Lung microvascular endothelial cell (primary cell): ENCODE data around the gene CTNNB1. TPM values are rescaled to one million over a fixed set of nuclear protein-coding genes. Genes with fewer than 3 reads are reported as not detected.

Experiments used
- DNase-seq, 2 donors: peaks; one replicate each; pipeline versions ENCODE4 v3.0.0 to v3.0.0-alpha.2; 2010; ENCODE audit warnings: low read depth in 2 of 2
- total RNA-seq: library from RNA; depleted of rRNA; stranded (reverse); fragments of >200 nt; gene quantifications from 2 replicates; pipeline ENCODE4 v1.2.1, GENCODE V29; 2014

Gene CTNNB1
- 2,001 and 2,268 TPM in 2 replicates for total RNA-seq

GRCh38 chr3:41198950-41199865 lies at the start of gene CTNNB1:
CTNNB1 (plus strand) TSS chr3:41199505; CDS start chr3:41224069, 24,564 bp downstream.
- peak; percentile 96 to 97 for DNase-seq

GRCh38 chr3:41155834-41156233 lies 43.5 kb upstream of the CTNNB1 start:
- no peak for DNase-seq

- DNase-seq: no peak
Observed at GRCh38 chr3:41158947-41159346, 40.4 kb upstream of the CTNNB1 start.

- no peak for DNase-seq
Observed at GRCh38 chr3:41159588-41160189, 39.6 kb upstream of the CTNNB1 start.

- DNase-seq: no peak
Observed at GRCh38 chr3:41162541-41162940, 36.8 kb upstream of the CTNNB1 start.

DNA sequence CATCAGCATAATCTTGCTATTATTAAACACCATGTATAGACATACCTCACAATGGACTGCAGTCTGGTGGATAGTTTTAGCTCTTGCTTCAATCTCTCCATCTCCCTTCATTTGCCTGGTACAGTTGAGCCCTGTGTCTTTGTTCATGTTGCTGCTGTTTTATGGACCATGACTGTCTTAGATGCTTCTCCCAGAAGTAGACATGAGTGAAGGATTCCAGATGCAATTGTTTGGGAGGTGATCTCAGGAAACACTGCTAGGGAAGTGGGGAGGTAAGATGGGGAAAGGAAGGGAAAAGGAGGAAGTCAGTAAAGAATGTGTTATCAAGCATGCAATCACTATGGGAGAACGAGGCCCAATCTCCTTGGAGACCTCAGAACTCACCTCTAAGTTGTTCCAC lies 36.3 kb upstream of the CTNNB1 start:
- no peak for DNase-seq

GRCh38 chr3:41163421-41163820 lies 35.9 kb upstream of the CTNNB1 start:
- no peak for DNase-seq

- DNase-seq: peak in 1 of 2 donors; percentile 6
Observed at GRCh38 chr3:41164777-41165176, 34.5 kb upstream of the CTNNB1 start.

DNA sequence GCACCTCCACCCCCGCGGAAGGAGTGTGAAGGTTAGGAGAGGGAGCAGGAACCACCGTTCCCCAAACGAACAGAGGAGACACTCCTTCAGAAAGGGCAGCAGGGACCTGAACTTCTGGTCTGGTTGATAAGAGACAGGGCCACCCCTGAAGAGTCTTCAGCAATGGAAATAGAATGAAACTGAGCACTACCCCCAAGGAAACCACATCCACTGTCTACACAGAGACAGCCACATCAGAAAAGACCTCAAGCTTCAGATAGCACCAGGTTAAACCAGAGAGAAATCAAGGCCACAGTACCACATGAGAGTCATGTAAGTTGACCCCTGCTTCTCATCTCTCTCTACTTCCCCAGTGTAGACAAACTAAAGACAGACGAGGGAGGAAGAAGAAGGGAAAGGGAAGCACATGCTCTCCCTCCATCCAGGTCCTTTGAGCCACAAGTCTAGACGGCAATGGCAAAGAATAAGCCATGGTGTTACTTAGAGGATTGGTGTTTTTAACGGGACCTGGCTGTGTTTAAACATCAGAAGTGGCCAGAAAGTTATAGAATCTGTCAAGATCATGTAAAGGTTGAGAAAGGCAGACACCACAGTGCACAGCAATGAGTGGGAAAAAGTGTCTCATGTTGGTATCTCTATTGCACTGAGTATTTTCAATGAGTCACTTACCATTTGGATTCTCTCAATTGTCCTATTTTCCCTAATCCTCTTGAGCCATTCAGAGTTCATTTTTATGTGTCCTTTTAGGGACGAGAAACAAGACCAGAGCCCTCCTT lies 31.4 kb upstream of the CTNNB1 start:
- no peak for DNase-seq

DNA sequence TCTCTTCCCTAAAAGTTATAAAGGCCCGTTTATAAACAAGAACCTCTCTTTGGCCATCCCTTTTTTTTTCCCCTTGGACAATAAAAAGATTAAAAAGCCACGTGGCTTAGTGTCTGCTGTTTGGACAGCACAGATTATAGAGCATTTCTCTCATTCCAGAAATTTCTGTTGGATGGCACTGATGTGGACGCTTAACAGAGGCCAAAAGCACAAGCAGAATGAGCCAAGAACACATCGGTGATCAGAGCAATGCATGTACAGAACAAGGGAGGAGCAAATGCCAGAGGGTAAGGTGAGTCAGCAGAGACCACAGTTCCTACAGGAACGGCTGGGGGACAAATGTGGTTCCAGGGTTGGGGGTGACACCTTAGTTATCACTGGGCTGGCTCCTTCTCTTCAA lies 30.3 kb upstream of the CTNNB1 start:
- DNase-seq: no peak

GRCh38 chr3:41173926-41174885 lies 25.1 kb upstream of the CTNNB1 start:
- DNase-seq: no peak

DNA sequence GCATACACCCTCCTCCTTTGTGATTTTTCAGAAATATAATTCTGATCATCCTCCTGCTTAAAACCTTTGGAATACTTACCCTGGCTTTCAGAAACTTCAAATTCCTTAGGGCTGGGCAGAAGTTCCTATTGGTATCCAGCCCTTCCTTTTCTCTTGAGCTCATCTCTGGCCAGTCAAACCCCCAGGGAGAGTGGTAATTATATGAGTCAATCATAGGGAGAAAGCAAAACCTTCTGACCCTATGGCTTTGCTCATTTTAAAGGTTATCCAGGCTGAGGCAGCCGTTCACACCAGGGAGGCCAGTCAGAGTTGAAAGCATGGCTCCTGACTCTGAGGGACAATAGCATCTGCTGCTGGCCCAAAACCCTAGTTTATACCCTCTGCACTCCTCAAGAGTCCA lies 23.9 kb upstream of the CTNNB1 start:
- no peak for DNase-seq

DNA sequence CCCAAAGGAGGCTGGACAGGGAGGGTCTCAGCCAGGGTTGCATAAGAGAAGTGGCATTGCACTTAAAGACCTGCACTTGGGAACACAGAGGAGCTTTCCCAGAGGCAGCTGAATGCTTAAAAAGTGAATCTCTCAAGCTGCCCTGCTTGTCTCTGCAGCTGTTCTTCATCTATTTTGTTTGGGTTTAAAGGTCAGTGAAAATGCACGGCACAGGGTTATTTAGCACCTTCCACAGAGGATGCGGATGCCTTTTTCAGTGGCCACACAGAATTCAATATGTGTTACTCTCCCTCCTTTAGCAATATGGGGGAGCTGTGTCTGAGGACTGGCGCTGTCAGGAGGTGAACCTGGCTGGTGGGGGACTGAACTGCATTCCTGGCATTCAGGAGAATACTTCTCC lies 22.7 kb upstream of the CTNNB1 start:
- DNase-seq: no peak

GRCh38 chr3:41178576-41178975 lies 20.7 kb upstream of the CTNNB1 start:
- no peak for DNase-seq

DNA sequence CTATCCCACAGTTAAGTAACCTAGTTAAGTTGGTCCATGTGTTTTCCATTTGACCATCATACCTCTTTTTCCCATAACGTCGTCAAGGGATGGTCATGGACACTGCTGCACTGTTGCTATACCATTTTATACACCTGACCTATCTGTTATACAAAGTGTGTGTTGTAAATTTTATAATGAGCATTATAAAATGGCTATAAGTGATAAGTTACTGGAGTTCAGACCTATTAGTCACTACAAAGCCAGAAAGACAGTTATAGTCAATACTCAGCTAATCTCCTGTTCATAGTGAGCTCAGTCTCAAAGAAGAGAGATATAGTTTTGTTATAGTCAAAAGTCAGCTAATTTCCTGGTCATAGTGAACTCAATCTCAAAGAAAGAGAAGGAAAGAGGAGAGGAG lies 18.9 kb upstream of the CTNNB1 start:
- DNase-seq: no peak

- no peak for DNase-seq
Observed at GRCh38 chr3:41182504-41183059, 16.7 kb upstream of the CTNNB1 start.

DNA sequence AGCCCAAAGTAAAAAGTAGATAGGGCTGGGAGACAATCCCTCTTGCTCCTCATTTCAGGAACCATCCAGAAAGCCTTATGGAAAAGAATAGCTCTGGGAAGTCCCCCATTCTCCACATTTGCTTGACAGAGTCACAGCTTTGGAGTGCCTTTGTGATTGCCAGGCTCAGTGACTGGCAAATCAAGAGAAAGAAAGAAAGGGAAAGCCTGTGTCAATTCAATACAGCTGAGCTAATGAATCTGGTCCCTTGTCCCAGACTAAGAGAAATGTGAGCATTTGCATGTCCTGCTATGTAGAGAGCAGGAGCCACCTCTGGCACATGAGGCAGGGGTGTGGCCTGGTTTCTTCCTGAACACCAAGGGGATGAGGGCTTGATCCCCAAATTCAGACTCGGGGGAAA lies 14.9 kb upstream of the CTNNB1 start:
- no peak for DNase-seq

- DNase-seq: no peak
Observed at GRCh38 chr3:41186297-41186696, 13.0 kb upstream of the CTNNB1 start.

- no peak for DNase-seq
Observed at GRCh38 chr3:41188306-41188705, 11.0 kb upstream of the CTNNB1 start.

DNA sequence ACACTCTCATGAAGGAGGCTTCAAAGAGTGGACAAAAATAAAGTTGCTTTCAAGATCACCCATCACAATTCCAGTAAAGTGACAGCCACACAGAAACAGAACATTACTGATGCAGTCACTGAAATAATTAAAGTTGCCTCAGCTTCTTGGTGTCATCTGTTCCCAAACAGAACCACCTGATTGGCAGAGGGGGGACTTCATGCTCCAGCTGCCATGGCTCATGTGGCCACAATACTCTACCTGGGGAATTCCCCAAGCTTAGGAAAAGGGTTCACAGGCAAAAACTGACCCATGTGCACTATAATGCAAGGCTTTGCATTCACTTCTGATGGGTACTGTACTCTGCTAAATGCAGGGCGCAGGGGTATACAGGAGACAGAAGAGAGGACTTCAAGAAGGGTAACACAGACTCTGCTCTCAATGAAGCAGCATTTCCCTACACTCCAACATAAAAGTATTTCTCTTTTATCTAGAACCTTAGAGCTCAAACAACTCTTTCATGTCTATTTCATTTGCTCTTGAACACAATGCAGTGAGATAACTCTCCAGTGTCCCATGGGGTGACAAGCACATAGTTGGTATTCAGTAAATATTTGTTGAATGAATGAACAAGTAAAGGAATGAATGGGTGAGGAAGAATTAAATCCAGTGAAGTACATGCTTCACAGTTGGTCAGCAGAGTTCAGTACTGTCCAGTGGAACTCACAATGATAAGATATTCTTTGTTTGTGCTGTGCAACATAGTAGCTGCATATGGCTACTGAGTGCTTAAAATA lies 8.6 kb upstream of the CTNNB1 start:
- DNase-seq: no peak
